SU-DHL-6 (cell line): ENCODE data around the gene EFNA5.
"Not testable (repeated sequence)": the region's sequence is repeated elsewhere in the genome, so short reads cannot be mapped to it uniquely, and the experiment has no call there.

Source experiments
- H2AFZ ChIP-seq: fragments of 200-600 bp; sonication (generic); 2 replicates; pipeline ENCODE4 v1.6.1; 2014; ENCODE audit warnings: low read depth, mild to moderate bottlenecking, moderate library complexity, mixed read lengths, antibody characterized with exemption, low read length; ENCODE audit not compliant: severe bottlenecking
- H3F3A ChIP-seq: fragments of 200-600 bp; shearing (Covaris generic); 2 replicates; pipeline ENCODE4 v1.6.0; 2016; ENCODE audit warnings: antibody characterized with exemption, mild to moderate bottlenecking; ENCODE audit not compliant: insufficient read depth
- H3K27ac ChIP-seq: fragments of 200-600 bp; sonication (generic); 2 replicates; pipeline ENCODE4 v1.5.1; 2016; ENCODE audit warnings: low read depth, mild to moderate bottlenecking, low read length, moderate library complexity, mixed read lengths
- H3K27me3 ChIP-seq: fragments of 200-600 bp; sonication (generic), shearing (Covaris generic); 2 replicates; pipeline ENCODE4 v1.6.0; 2014; ENCODE audit warnings: mild to moderate bottlenecking, low read length
- H3K36me3 ChIP-seq: fragments of 200-600 bp; sonication (generic); 2 replicates; pipeline ENCODE4 v1.6.1; 2014; ENCODE audit warnings: mild to moderate bottlenecking, low read length, mixed read lengths
- H3K4me2 ChIP-seq: fragments of 300-600, 200-600 bp; shearing (Covaris generic), sonication (generic); 2 replicates; pipeline ENCODE4 v1.6.0; 2014; ENCODE audit warnings: low read length, low read depth, mild to moderate bottlenecking; ENCODE audit not compliant: poor library complexity, severe bottlenecking
- H3K4me3 ChIP-seq: fragments of 200-600 bp; sonication (generic); 2 replicates; pipeline ENCODE4 v1.5.1; 2014; ENCODE audit warnings: antibody characterized with exemption, low read length, mild to moderate bottlenecking, mixed read lengths; ENCODE audit not compliant: insufficient read depth, poor library complexity, severe bottlenecking
- H3K79me2 ChIP-seq: fragments of 200-600 bp; sonication (generic); 2 replicates; pipeline ENCODE4 v1.6.1; 2014; ENCODE audit warnings: mild to moderate bottlenecking, low read length, moderate library complexity; ENCODE audit not compliant: insufficient read depth
- H3K9ac ChIP-seq: fragments of 200-600 bp; sonication (generic); 2 replicates; pipeline ENCODE4 v1.7.0; 2014; ENCODE audit warnings: mild to moderate bottlenecking, low read length
- H3K9me2 ChIP-seq: fragments of 200-600 bp; sonication (generic); replicated peaks from 2 replicates; pipeline ENCODE4 v1.6.1; 2014; ENCODE audit warnings: low read length; ENCODE audit not compliant: insufficient read depth
- H3K9me3 ChIP-seq: fragments of 200-600 bp; sonication (generic); 2 replicates; pipeline ENCODE4 v1.6.1; 2014; ENCODE audit warnings: low read length, mixed read lengths; ENCODE audit not compliant: insufficient read depth
- H4K20me1 ChIP-seq: fragments of 200-600 bp; sonication (generic); 2 replicates; pipeline ENCODE4 v1.6.1; 2014; ENCODE audit warnings: low read depth, mild to moderate bottlenecking, antibody characterized with exemption, low read length, moderate library complexity, mixed read lengths
- EZH2phosphoT487 ChIP-seq: fragments of 200-600 bp; sonication (generic), shearing (Covaris generic); conservative IDR thresholded peaks from 2 replicates; pipeline ENCODE4 v1.6.1; 2018; ENCODE audit warnings: mild to moderate bottlenecking, antibody characterized with exemption, low read length, moderate library complexity, mixed read lengths
- TF ChIP-seq, protein P1 (sequence below): fragments of 200-600 bp; sonication (generic); IDR thresholded peaks from one replicate; pipeline ENCODE4 v1.5.1; 2017; ENCODE audit warnings: antibody characterized with exemption, mild to moderate bottlenecking, low read length, moderate library complexity; ENCODE audit not compliant: insufficient read depth, poor library complexity, severe bottlenecking

EFNA5 gene

DNA sequence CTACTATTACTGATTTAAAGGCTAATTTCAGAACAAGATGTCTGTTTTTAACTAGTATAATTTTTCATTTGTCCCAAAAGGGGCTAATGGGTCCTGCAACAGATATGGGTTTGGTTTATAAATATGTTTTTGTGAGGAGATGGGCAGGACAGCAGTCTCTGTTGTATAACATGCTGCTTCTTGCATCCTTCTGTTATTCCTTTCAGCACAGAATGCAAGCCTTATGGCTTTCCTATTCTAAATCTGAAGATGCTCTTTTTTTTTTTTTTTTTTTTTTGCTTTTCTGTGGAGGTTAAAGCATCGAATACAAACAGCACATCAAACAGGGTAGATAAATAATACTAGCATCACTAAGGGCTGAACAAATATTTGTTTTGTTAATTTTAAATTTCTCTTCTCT is 235.7 kb downstream of the EFNA5 start:
- H2AFZ ChIP-seq, result no peak overlapping the region
- H3F3A ChIP-seq, result no peaks in the 10 kb centered on the region
- H3K36me3 ChIP-seq, result no peaks in the 10 kb centered on the region
- H3K79me2 ChIP-seq, result no peaks in the 10 kb centered on the region
- no peaks in the 10 kb centered on the region for H3K9me2 ChIP-seq
- H3K4me3 ChIP-seq, result no peak overlapping the region
- H3K27ac ChIP-seq, result no peak overlapping the region
- H3K9ac ChIP-seq, result no peak overlapping the region
- no peak overlapping the region for H3K4me2 ChIP-seq
- no peaks in the 10 kb centered on the region for H4K20me1 ChIP-seq
- TF ChIP-seq, protein P1, sequence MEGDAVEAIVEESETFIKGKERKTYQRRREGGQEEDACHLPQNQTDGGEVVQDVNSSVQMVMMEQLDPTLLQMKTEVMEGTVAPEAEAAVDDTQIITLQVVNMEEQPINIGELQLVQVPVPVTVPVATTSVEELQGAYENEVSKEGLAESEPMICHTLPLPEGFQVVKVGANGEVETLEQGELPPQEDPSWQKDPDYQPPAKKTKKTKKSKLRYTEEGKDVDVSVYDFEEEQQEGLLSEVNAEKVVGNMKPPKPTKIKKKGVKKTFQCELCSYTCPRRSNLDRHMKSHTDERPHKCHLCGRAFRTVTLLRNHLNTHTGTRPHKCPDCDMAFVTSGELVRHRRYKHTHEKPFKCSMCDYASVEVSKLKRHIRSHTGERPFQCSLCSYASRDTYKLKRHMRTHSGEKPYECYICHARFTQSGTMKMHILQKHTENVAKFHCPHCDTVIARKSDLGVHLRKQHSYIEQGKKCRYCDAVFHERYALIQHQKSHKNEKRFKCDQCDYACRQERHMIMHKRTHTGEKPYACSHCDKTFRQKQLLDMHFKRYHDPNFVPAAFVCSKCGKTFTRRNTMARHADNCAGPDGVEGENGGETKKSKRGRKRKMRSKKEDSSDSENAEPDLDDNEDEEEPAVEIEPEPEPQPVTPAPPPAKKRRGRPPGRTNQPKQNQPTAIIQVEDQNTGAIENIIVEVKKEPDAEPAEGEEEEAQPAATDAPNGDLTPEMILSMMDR, result no peak
- TF ChIP-seq EZH2phosphoT487, result no peak
- H3K9me3 ChIP-seq, result no peaks in the 10 kb centered on the region
- H3K27me3 ChIP-seq, result no peaks in the 10 kb centered on the region

DNA sequence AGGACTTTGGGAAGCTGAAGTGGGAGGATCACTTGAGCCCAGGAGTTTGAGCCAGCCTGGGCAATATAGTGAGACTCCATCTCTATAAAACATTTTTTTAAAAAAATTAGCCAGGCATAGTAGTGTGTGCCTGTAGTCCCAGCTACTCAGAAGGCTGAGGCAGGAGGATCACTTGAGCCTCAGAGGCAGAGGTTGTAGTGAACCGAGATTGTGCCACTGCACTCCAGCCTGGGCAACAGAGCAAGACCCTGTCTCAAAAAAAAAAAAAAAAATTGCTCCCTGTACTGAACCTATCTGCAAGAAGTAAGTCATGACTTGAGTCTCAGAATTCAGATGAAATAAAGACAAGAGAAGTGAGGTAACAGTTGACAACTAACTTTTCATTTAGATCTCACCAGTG is 237.1 kb downstream of the EFNA5 start:
- not testable (repeated sequence) for H3K27ac ChIP-seq, H3K79me2 ChIP-seq, H3K9me2 ChIP-seq, H4K20me1 ChIP-seq, H3K27me3 ChIP-seq, H3F3A ChIP-seq, H3K4me2 ChIP-seq, H3K36me3 ChIP-seq, H3K4me3 ChIP-seq, H2AFZ ChIP-seq, H3K9ac ChIP-seq, H3K9me3 ChIP-seq

DNA sequence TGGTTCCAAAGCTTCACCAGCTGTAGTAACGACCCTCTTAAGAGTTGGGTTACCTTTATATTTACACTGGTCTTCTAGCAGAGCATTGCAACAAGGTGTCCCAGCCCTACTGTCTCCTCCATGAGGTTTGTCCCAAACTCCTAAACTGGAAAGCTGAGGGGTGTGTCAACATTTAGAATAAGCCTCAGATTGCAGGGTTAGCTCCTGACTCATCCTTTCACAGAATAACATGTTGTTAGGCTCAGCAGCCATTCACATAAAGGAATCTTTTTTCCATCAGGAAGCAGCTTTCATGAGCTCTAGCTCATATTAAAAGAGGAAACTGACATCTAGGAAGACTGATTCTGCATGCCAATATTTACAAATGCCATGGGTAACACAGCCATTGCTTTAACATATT is 238.7 kb downstream of the EFNA5 start:
- H3K9me3 ChIP-seq, result no peaks in the 10 kb centered on the region
- no peaks in the 10 kb centered on the region for H4K20me1 ChIP-seq
- no peaks in the 10 kb centered on the region for H3K27me3 ChIP-seq
- H3K4me2 ChIP-seq, result no peak overlapping the region
- H2AFZ ChIP-seq, result no peak overlapping the region
- no peak for TF ChIP-seq EZH2phosphoT487
- TF ChIP-seq, protein P1, result no peak
- H3K27ac ChIP-seq, result no peak overlapping the region
- no peaks in the 10 kb centered on the region for H3K36me3 ChIP-seq
- H3F3A ChIP-seq, result no peaks in the 10 kb centered on the region
- H3K79me2 ChIP-seq, result no peaks in the 10 kb centered on the region
- H3K9ac ChIP-seq, result no peak overlapping the region
- H3K4me3 ChIP-seq, result no peak overlapping the region
- no peaks in the 10 kb centered on the region for H3K9me2 ChIP-seq

DNA sequence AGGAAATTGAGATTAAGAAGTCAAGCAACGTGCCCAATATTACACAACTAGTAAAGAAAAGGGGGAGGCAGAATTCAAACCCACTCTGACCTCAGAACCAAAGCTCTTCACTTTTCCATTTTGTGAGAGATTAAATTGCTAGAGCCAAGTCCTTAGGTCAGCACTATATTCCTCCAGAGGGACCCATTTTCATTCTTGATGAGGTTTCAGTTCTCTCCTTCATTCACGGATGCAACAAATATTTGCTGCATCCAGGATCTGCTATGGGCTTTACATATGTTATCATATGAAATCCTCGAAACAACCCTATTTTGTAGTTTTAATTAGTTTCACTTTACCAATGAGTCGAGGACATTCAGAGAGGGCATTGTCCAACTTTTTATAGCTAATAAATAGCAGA is 239.2 kb downstream of the EFNA5 start:
- Histone ChIP-seq H3K27ac (no peak overlapping the region), H3K4me3 (no peak overlapping the region), H2AFZ (no peak overlapping the region)

More for the DNA sequence above, 239.2 kb downstream of the EFNA5 start:
- Histone ChIP-seq H3K9me2 (no peaks in the 10 kb centered on the region), H3K9me3 (no peaks in the 10 kb centered on the region), H3K9ac (no peak overlapping the region), H3K36me3 (no peaks in the 10 kb centered on the region), H3K27me3 (no peaks in the 10 kb centered on the region), H3K4me2 (no peak overlapping the region), H4K20me1 (no peaks in the 10 kb centered on the region), H3F3A (no peaks in the 10 kb centered on the region), H3K79me2 (no peaks in the 10 kb centered on the region)
- TF ChIP-seq, protein P1, result no peak
- no peak for TF ChIP-seq EZH2phosphoT487
